ENCODE data around the gene PCNX4.
"Not testable (repeated sequence)": the region's sequence is repeated elsewhere in the genome, so short reads cannot be mapped to it uniquely, and the experiment has no call there.

The PCNX4 gene

GRCh38 chr14:60097974-60098373 is 6.3 kb downstream of the PCNX4 start:
- DNase-seq, result no peak
- in situ Hi-C loops (cut with MboI; ENCODE audit: low pct_unique_long_range_greater_than_20kb, low sequenced_read_pairs), result no loop called here

GRCh38 chr14:60099855-60100254 is 8.1 kb downstream of the PCNX4 start:
- in situ Hi-C loops (cut with MboI; ENCODE audit: low pct_unique_long_range_greater_than_20kb, low sequenced_read_pairs); DNase-seq: not testable (repeated sequence)

- no peak for DNase-seq
- in situ Hi-C loops (cut with MboI; ENCODE audit: low pct_unique_long_range_greater_than_20kb, low sequenced_read_pairs), result no loop called here
These were observed 10.1 kb downstream of the PCNX4 start for GRCh38 chr14:60101786-60102185.

GRCh38 chr14:60102389-60102788 is 10.7 kb downstream of the PCNX4 start:
- DNase-seq, result no peak
- in situ Hi-C loops (cut with MboI; ENCODE audit: low pct_unique_long_range_greater_than_20kb, low sequenced_read_pairs), result no loop called here

- in situ Hi-C loops (cut with MboI; ENCODE audit: low pct_unique_long_range_greater_than_20kb, low sequenced_read_pairs), result no loop called here
- no peak for DNase-seq
These were observed 14.6 kb downstream of the PCNX4 start for GRCh38 chr14:60106339-60106738.

GRCh38 chr14:60107477-60107876 is 15.8 kb downstream of the PCNX4 start:
- in situ Hi-C loops (cut with MboI; ENCODE audit: low pct_unique_long_range_greater_than_20kb, low sequenced_read_pairs), result no loop called here
- DNase-seq, result no peak

GRCh38 chr14:60111732-60112131 is 20.0 kb downstream of the PCNX4 start:
- in situ Hi-C loops (cut with MboI; ENCODE audit: low pct_unique_long_range_greater_than_20kb, low sequenced_read_pairs), result no loop called here
- no peak for DNase-seq

- in situ Hi-C loops (cut with MboI; ENCODE audit: low pct_unique_long_range_greater_than_20kb, low sequenced_read_pairs), result no loop called here
- no peak for DNase-seq
These were observed 23.2 kb downstream of the PCNX4 start for GRCh38 chr14:60114881-60115280.

- DNase-seq, result no peak
These were observed 24.5 kb downstream of the PCNX4 start for GRCh38 chr14:60116181-60116580.

GRCh38 chr14:60125918-60126317 is 34.2 kb downstream of the PCNX4 start:
- in situ Hi-C loops (cut with MboI; ENCODE audit: low pct_unique_long_range_greater_than_20kb, low sequenced_read_pairs), result no loop called here
- DNase-seq, result no peak

More at GRCh38 chr14:60116181-60116580, 24.5 kb downstream of the PCNX4 start:
- in situ Hi-C loops (cut with MboI; ENCODE audit: low pct_unique_long_range_greater_than_20kb, low sequenced_read_pairs), result no loop called here

- DNase-seq, result no peak
These were observed 41.8 kb downstream of the PCNX4 start for GRCh38 chr14:60133487-60133886.

GRCh38 chr14:60134702-60135101 is 43.0 kb downstream of the PCNX4 start:
- in situ Hi-C loops (cut with MboI; ENCODE audit: low pct_unique_long_range_greater_than_20kb, low sequenced_read_pairs), result no loop called here

More at GRCh38 chr14:60133487-60133886, 41.8 kb downstream of the PCNX4 start:
- in situ Hi-C loops (cut with MboI; ENCODE audit: low pct_unique_long_range_greater_than_20kb, low sequenced_read_pairs), result no loop called here

GRCh38 chr14:60151715-60152114 is 60.0 kb downstream of the PCNX4 start:
- peak; percentile 84 for DNase-seq
- in situ Hi-C loops (cut with MboI; ENCODE audit: low pct_unique_long_range_greater_than_20kb, low sequenced_read_pairs), result no loop called here

More at GRCh38 chr14:60134702-60135101, 43.0 kb downstream of the PCNX4 start:
- no peak for DNase-seq

- in situ Hi-C loops (cut with MboI; ENCODE audit: low pct_unique_long_range_greater_than_20kb, low sequenced_read_pairs), result no loop called here
- peak; percentile 18 for DNase-seq
These were observed 62.3 kb downstream of the PCNX4 start for GRCh38 chr14:60153991-60154390.

GRCh38 chr14:60154671-60155070 is 62.9 kb downstream of the PCNX4 start:
- in situ Hi-C loops (cut with MboI; ENCODE audit: low pct_unique_long_range_greater_than_20kb, low sequenced_read_pairs), result no loop called here
- DNase-seq, result no peak

- no peak for DNase-seq
- in situ Hi-C loops (cut with MboI; ENCODE audit: low pct_unique_long_range_greater_than_20kb, low sequenced_read_pairs), result no loop called here
These were observed 68.7 kb downstream of the PCNX4 start for GRCh38 chr14:60160422-60160821.

- no peak for DNase-seq
- in situ Hi-C loops (cut with MboI; ENCODE audit: low pct_unique_long_range_greater_than_20kb, low sequenced_read_pairs), result no loop called here
These were observed 69.7 kb downstream of the PCNX4 start for GRCh38 chr14:60161196-60162107.

- no peak for DNase-seq
- in situ Hi-C loops (cut with MboI; ENCODE audit: low pct_unique_long_range_greater_than_20kb, low sequenced_read_pairs), result no loop called here
These were observed 72.0 kb downstream of the PCNX4 start for GRCh38 chr14:60163693-60164092.

- DNase-seq, result no peak
- in situ Hi-C loops (cut with MboI; ENCODE audit: low pct_unique_long_range_greater_than_20kb, low sequenced_read_pairs), result no loop called here
These were observed 72.6 kb downstream of the PCNX4 start for GRCh38 chr14:60164404-60164711.

- in situ Hi-C loops (cut with MboI; ENCODE audit: low pct_unique_long_range_greater_than_20kb, low sequenced_read_pairs), result no loop called here
These were observed 73.2 kb downstream of the PCNX4 start, which contains the start of gene DHRS7 for GRCh38 chr14:60164712-60165546. TSS of gene DHRS7 (minus strand) at chr14:60165398. CDS start at chr14:60165309, 89 bp downstream.

More at GRCh38 chr14:60164712-60165546, 73.2 kb downstream of the PCNX4 start, which contains the start of gene DHRS7:
- peak; percentile 81 for DNase-seq
